Superior temporal gyrus (tissue), 1 donor: Measurements from ENCODE around the gene EDIL3.

Experiments
- DNase-seq: peaks from one replicate; pipeline ENCODE4 v3.0.0-alpha.2; 2016; ENCODE audit errors: extremely low spot score

EDIL3 gene, protein sequence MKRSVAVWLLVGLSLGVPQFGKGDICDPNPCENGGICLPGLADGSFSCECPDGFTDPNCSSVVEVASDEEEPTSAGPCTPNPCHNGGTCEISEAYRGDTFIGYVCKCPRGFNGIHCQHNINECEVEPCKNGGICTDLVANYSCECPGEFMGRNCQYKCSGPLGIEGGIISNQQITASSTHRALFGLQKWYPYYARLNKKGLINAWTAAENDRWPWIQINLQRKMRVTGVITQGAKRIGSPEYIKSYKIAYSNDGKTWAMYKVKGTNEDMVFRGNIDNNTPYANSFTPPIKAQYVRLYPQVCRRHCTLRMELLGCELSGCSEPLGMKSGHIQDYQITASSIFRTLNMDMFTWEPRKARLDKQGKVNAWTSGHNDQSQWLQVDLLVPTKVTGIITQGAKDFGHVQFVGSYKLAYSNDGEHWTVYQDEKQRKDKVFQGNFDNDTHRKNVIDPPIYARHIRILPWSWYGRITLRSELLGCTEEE

DNA sequence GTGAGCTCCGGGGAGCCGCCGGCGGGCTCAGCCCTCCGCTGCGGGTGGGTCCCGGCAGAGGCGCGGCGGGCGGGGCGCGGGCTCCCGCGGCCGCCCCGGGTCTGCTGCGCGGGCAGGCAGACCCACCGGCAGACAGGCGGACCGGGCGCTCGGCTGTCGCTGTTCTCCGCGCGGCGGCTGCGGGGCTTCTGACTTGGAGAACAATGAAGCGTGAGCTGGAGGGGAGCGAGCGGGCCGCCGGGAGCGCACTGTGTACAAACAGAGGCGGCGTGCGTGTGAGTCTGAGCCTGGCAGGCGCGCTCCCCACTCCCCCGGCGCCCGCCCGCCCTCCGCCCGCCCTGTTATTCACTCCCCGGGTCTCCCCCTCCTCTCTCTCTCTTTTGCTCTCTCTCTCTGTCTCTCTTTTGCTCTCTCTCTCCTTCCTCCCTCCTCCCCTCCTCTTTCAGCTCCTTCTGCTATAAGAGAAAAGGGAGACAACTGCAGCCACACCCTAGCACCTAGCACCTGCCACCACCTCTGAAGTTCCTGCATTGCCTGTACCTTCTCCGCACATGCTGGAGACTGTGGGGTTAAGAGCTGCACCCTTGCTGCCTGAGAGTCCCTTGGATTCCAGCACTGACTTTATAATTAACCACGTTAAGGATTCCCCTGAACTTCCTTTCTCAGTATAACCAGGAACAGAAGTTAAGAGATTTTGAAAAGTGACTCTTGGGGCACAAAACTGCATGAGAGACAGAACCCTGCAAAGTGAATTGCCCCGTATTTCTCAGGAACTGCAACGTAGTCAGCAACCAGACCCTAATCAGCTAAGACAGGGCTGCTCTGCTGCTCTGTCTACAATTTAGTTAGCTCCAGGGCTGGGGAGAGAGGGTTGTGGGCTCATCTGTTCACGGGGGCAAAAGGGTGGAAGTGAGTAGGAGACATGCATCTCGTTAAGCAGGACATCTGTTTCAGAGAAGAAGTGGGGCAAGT lies at the start of gene EDIL3:
EDIL3 (minus strand) TSS at position 277 of the 972 bp plus-strand sequence. CDS start 506 bp downstream, outside the sequence.
- peak; percentile 81 for DNase-seq

DNA sequence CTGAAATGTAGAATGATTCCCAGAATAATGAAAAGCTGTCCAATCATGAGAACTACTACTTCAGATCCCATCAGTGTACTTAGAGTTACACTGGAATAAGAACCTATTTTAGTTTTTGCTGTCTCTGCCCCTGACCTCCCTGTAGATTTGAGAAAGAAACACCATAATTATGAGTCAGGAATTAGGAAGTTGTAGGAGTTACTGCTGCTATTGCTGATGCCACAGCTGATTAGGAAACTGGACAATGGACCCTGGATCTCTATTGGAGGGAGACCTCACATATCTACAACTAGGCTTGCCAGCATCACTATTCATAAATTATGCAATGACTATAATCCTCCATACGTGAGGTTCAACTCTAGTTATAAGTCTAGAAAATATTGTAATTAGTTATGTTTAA lies 48.8 kb upstream of the EDIL3 start:
- DNase-seq, result no peak

DNA sequence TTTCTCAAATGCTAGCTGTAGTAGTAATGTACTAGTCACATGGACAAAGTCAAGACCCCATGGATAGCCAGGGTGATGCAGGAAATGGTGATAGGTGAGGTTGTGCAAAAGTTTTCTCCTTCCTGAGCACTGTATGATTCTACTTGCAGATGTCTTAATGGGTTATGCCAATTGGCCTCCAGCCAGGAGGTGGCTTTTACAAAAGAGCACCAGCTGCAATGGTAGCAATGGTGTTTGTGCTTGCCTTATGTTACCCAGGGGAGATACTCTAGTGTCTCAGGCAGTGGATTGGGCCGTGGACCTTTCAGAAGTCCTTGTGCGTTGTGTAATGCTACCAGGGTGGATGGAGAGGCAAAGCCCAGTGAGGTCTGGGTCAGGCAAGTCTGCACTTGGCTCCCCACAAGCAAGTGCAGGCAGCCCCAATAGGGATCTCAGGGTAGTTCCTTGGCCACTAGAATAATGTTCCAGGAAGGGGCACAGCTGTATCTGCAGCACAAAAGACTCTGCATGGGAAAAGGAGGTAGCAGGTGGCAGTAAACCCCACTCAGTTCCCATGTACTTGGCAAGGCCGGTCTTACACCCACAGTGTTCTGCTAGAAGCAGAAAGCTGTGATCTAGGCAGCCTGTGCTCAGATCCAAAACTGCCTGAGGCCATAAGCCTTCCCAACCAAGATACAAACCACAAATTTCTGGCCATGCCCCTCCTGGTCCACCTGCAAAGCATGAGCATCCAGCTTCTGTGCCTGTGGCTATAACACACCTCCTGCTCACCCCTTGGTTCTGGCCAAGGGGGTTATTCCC lies 46.4 kb upstream of the EDIL3 start:
- peak; percentile 52 for DNase-seq

DNA sequence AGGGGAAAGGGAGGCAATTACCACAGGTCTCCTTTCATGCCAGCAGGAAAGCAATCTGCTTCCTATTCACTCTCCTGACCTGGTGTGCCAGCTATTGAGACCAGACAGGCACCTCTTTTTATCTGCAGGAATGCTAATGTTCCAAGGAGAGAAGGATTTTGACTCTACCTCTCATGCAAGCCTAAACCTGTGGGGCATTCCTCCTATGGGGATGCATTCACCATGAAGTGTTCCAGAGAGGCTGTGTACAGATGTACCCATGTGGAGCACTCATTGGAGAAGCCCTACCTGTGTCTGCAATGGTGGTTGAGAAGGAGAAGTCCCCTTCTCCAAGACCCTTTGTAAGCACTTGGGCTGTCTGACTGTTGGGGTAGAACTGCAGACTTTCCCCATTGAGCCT lies 45.4 kb upstream of the EDIL3 start:
- DNase-seq, result no peak

DNA sequence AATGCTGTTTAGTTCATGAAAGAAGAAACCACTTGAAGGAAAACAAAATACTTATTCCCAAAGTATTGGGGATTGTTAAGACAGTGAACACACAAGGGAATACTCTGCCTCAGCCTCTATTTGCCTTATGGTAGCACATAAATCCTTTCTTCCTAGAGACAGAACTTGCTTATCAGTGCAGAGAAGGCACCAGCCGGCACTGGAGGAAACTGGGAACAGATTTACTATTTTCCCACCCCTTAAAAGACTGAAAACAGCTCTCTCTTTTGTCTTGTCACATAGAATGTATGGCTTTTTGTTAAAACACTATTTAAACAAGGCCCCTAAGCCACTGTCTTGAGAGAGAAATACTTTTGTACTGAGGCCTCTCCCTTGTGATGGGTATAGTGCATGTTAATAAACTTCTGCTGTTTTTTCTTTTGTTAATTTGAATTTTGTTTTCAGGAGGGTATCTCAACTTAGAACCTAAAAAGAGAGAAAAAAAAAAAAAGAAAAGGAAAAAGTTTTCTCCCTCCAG lies 40.7 kb upstream of the EDIL3 start:
- DNase-seq, result no peak

DNA sequence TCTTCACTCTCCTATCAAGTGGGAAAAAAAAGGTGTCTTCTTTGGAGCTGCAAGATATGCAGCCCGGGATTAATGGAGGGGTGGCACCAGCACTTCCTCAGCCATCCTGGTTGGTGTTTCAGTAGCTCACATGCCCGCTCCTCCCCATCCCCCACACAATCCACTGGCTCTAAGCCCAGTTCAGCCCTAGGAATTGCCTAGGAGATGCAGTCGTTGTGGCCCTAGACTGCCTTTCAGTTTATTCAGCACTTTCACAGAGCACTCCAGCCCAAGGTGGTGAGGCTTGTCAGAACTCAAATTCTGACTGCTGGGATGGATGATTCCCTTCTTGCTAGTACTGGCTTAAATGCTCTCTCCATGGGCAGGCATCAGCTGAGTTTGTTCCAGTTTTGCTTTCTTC lies 35.1 kb upstream of the EDIL3 start:
- DNase-seq, result no peak

DNA sequence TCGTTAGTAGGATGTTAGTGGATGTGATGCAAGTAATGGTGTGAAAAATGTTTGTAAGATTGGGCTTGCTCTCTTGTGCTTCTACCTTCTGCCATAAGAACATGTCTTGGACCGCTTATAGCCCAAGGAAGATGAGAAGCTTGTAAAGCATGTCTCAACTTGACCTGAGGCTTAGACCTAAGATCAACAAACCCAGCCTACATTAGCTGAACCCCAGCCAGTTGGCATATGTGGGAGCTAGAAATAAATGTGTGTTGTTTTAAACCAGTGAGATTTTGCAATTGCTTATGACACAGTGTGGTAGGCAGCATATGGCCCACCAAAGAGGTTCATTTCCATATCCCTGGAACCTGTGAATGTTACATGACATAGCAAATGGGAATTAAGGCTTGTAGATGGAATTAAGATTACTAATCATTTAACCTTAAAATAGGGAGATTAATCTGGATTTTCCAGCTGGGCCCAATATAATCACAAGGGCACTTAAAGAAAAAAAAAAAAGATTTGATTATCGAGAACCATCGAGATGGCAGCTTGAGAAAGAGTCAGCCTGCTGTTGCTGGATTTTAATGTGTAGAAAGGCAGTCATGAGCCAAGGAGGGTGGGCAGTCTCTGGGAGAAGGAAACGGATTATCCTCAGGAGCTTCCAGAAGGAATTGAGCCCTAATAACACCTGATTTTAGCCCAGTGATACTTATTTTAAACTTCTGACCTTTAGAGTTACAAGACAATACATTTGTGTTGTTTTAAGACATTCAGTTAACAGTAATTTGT lies 27.3 kb upstream of the EDIL3 start:
- DNase-seq, result no peak

DNA sequence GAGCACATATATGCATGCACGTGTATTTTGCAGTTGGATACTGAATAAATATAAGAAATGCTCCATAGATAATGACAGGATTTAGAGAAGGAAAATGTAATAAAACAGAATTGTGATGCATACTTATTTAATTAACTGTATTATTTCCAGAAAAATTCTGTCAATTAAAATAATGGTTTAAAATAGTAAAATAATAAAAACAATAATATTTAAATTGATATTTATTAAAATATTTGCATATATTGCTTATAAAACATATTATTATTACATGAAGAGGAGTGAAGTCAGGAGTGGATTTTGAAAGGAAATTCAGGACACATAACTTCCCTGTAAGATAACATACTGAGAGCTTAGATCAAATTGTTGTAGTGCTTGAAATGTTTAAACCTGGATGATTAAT lies 21.4 kb upstream of the EDIL3 start:
- DNase-seq, result no peak

DNA sequence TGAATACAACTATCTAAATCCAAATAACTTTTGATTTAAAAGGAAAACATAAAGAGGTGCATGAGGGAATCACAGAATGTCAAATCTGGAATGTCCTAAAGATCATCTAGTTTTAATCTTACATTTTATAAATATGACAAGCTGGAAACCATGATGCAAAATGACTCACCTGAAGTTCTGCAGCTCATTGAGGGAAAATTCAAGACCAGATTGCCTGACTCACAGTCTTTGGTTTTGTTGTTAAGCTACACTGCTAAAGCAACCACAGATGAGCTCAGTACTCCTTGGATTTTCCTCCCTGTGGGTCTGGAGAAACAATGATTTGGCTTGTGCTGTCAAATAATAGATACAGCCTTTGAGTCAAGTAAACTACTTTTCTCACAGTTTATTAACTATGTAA lies 19.1 kb upstream of the EDIL3 start:
- DNase-seq, result no peak

DNA sequence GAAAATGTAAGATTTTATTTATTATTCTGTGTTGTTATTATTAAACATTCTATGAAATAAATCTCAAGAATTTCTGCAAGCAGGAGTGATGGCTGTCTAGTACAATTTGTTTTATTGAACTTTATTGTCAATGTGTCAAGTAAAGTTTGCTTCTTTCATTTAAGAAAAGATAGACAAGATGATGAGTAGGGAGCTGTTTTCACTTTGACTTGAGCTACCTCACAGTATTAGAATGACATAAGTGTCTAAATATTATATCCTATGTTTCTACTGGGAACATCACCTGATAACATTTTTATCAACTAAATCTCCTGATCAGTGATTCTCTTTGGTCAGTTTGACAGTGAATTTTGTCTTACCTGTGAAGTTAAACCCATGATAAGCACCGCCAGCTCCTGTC lies 12.7 kb upstream of the EDIL3 start:
- DNase-seq, result no peak

DNA sequence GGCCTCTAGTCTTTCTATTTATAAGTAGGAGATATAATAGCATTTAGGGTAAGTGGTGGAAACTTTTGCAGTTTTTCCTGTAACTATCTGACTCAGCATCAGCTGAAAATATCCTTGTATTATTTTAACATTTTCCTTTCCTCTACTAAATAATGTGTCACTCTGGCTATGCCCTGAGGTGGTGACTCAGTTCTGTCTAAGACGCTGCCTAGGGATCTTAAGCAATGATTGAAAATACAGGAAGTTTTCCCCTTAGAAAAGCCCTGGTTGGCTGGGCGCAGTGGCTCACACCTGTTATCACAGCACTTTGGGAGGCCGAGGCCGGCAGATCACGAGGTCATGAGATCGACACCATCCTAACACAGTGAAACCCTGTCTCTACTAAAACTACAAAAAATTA lies 9.3 kb upstream of the EDIL3 start:
- DNase-seq, result no peak

DNA sequence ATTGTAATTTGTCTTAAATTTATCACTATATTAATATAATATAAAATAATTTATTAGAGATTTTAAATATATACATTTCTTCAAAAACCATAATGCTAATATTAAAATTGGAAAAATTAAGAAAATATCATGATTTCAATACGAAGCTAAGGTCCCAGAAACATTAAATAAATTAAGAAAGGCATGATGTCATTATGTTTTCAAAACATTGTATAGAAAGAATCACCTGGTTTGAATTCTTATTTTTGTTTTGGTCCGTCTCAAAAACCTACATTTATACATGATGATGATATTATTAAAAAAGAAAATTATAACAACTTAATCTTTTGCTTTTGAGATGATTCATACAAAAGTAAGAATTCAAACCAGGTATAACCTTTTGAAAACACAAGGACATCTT lies 8.2 kb upstream of the EDIL3 start:
- no peak for DNase-seq

DNA sequence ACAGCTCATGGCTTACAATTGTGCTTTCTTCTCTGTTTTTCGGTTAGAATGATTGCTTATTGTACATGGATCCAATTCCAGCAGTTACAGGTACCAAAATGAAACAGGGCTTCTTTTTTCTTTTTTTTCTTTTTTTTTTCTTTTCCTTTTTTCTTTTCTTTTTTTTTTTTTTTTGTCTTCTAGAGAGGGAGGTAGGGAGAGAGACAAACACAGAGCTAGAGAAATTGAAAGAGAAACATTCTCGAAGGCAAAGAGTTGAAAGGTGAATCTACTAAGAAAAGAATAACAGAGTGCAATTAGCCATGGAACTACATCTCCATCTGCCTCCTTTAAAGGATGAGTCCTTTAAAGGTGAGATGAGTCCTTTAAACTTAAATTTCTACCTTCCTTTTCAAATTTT lies 1.0 kb upstream of the EDIL3 start:
- no peak for DNase-seq

DNA sequence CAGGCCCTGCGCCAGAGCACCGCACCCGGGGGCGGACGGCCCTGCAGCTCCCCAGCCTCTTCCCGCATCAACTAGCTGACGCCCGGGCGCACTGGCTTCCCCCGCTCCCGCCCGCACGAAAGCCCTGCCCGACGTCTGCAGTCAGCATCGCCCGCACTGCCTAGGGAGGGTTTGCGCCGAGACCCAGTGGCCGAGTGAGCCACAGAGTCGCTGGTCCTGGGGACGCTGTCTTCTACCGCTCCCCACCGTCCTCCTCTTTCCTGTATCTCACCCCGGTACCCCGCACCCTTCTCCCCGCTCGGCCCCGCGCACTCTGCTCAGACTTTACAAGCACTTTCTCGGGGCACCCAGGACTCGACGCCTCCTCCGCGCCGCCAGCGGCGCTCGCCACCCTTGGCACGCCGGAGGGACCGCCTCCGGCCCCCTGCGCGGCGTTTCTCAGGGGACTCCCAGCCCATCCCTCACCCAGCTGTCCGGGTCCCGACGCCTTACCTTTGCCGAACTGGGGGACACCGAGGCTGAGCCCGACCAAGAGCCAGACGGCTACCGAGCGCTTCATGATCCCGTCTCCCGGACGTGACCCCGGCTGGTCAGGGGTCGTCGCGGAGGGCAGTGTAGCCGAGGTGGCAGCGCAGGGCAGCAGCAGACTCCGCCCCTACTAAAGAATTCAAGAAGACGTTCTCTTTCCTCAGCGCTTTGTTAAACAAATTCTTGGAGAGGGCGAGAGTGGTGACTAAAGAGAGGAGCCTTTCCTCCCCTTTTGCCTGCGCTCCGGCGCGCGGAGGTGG lies 670 bp downstream of the EDIL3 start:
- DNase-seq, result peak; percentile 51

DNA sequence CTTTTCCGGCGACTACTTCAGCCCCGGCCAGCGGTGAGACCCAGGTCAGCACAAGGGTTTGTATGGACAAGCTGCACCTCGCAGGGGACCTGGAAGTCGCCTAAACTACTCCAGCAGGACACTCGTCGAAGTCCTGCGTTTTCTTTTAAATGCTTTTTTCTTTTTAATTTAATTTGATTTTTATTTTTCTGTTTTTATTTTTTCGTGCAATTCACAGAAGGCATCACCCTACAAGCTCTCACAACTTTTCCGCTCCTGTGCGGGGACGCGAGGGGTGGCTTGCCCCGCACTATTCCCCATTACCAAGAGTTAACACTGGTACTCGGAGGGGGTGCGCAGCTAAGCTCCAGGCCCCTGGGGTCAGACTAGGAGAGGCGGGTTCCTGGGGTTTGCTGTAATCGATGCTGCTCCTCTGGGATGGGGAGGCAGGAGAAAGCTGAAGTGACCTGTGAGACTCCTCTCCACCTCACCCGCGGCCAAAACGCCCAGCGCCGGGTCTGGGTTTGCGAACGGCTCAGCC lies 1.3 kb downstream of the EDIL3 start:
- DNase-seq, result no peak

DNA sequence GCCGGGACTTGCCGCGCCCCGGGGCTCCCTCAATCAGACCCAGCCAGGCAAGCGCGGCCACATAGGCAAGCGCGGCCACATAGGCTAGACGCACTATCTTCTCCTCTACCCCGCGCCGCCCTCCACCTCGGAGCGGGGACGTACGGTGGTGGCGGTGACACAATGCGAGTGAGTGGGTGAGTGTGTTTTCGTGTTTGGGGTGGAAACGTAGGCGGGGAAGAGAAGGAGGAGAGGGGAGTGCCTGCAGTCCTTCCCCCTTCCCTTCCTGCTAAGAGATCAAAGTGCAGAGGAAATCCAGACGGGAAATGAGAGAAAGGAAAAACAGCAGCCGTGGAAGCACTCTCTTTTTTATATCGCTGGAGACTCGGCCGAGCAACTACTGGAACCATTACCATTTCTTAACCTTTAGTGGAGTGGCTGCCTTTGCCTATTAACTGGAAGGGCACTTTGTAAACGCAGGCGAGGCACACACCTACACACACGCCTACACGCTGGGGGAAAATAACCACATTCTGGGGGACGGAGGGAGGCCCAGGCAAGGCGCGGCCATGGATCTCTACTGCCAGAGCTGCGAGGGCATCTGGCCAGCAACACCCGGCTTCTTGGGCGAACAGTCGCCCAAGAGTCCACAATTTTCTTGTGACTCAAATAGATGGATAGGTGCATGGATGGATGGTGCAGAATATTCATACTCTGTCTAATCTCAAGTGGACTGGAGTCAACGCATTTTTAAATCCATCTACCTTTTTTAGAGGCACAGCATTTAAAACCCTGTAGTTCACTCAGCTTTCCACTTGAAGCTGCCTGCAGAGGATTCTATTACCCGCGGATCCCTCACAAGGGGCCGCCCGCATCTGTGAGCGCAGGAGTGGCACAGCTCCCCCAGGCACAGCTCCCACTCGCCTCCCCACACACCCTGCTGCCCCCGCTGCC lies 2.1 kb downstream of the EDIL3 start:
- peak; percentile 74 for DNase-seq

DNA sequence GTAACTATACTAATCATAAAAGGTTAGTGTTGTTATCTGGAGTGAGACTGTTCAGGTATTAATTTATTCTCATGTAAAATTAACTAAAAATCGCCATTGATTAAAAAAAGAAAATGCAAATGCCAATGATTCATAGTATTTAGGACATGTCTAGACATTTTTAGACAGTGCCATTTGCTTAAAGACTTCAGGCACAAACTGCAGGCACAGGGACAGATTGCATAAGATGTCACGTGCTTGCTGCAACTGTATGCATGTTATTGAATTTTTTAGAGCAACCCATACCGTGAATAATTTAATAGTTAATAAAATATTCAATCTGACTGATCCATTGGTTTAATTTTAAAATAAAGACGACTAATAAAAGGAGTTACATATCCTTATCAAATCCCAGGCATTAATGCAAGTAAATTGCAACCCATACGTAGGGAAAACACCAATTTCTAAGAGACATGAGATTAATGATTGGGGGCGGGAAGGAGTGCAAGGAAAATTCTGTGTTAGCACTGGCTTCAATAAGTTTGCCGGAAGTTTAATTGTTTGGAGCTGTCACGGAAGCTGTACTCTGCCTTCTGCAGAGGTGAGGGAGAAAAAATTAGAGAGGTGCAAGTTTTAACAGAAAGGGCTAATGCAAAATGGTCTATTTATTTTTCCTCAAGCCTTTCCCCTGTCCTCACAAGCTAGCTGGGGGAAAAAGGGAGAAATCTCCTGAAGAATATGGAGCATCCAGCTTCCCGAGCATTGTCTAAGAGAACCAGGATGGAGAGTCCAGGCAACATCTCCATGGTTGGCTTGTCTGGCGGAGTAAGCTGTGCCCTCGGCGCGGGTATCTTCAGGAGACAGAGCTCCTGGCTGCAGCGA lies 2.9 kb downstream of the EDIL3 start:
- peak; percentile 79 for DNase-seq

DNA sequence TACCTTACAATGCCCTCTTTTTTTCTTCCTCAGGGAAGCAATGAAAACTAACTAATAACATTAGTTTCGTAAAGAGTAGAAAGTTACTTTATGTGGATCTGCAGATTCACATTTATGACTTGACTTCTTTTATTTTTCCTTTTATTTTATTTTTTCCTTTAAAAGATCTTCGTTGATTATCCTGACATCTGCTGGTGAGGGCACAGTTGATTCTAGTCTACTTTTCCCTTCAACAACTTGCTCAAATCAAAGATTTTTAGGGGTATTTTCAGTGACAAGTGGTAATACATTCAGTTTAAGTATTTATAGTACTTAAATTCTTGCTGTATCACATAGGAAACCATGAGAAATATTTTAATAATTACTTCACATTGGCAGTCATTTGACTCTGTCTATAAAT lies 4.9 kb downstream of the EDIL3 start:
- DNase-seq, result peak; percentile 69
